Nephron (organoid): ENCODE measurements around the gene WFDC10A.

ENCODE experiments used
- H3K27ac Mint-ChIP-seq, 3 experiments: 2 replicates each; pipeline ENCODE4 v1.8.0; 2020; ENCODE audit warnings: mixed read lengths in 3 of 3, mild to moderate bottlenecking in 2 of 3, moderate library complexity in 1 of 3
- H3K27me3 Mint-ChIP-seq: 2 replicates; pipeline ENCODE4 v1.8.0; 2021; ENCODE audit warnings: low read depth, mild to moderate bottlenecking, moderate library complexity, mixed read lengths
- H3K36me3 Mint-ChIP-seq: 2 replicates; pipeline ENCODE4 v1.8.0; 2020; ENCODE audit warnings: low read depth, mixed read lengths
- H3K4me1 Mint-ChIP-seq: 2 replicates; pipeline ENCODE4 v1.8.0; 2020; ENCODE audit warnings: mixed read lengths
- H3K4me3 Mint-ChIP-seq, 3 experiments: 2 replicates each; pipeline ENCODE4 v1.8.0; 2020; ENCODE audit warnings: mild to moderate bottlenecking in 3 of 3, mixed read lengths in 3 of 3, moderate library complexity in 2 of 3
- H3K9me3 Mint-ChIP-seq: 2 replicates; pipeline ENCODE4 v1.8.0; 2020; ENCODE audit warnings: mixed read lengths
- TF ChIP-seq, protein P1 (sequence below), 3 experiments: fragments of 200-600 bp; sonication (generic); IDR thresholded peaks; one replicate each; pipeline ENCODE4 v1.5.0; 2021; ENCODE audit warnings: antibody characterized with exemption in 3 of 3; ENCODE audit not compliant: unreplicated experiment in 3 of 3

WFDC10A gene

DNA sequence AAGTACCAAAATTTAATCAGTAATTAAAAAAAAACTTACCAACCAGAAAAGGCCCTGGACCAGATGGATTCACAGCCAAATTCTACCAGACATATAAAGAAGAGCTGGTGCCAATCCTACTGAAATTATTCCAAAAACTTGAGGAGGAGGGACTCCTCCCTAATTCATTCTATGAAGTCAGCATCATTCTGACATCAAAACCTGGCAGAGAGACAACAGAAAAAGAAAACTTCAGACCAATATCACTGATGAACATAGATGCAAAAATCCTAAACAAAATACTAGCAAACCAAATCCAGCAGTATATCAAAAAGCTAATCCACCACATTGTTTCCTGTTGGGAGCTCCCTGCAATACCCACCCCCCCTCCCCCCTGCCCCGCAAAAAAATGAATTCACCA is 40.6 kb downstream of the WFDC10A start, which contains the start of gene WFDC11:
Gene WFDC11, minus strand, starts transcription at position 101 of the 400 bp plus-strand sequence. CDS start 19,639 bp downstream, outside the sequence.
- TF ChIP-seq, protein P1, sequence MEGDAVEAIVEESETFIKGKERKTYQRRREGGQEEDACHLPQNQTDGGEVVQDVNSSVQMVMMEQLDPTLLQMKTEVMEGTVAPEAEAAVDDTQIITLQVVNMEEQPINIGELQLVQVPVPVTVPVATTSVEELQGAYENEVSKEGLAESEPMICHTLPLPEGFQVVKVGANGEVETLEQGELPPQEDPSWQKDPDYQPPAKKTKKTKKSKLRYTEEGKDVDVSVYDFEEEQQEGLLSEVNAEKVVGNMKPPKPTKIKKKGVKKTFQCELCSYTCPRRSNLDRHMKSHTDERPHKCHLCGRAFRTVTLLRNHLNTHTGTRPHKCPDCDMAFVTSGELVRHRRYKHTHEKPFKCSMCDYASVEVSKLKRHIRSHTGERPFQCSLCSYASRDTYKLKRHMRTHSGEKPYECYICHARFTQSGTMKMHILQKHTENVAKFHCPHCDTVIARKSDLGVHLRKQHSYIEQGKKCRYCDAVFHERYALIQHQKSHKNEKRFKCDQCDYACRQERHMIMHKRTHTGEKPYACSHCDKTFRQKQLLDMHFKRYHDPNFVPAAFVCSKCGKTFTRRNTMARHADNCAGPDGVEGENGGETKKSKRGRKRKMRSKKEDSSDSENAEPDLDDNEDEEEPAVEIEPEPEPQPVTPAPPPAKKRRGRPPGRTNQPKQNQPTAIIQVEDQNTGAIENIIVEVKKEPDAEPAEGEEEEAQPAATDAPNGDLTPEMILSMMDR (IDR thresholded peaks at IDR 0.05; ENCODE audit: unreplicated experiment in 3 of 3) = no peak
- H3K4me1 Mint-ChIP-seq = no peaks in the 10 kb centered on the region
- H3K27ac Mint-ChIP-seq = no peak within 1 kb of the TSS
- peaks cover 8% of the 10 kb centered on the region for H3K9me3 Mint-ChIP-seq
- H3K27me3 Mint-ChIP-seq = no peaks in the 10 kb centered on the region
- H3K4me3 Mint-ChIP-seq = no peak within 1 kb of the TSS
- no peaks in the 10 kb centered on the region for H3K36me3 Mint-ChIP-seq

DNA sequence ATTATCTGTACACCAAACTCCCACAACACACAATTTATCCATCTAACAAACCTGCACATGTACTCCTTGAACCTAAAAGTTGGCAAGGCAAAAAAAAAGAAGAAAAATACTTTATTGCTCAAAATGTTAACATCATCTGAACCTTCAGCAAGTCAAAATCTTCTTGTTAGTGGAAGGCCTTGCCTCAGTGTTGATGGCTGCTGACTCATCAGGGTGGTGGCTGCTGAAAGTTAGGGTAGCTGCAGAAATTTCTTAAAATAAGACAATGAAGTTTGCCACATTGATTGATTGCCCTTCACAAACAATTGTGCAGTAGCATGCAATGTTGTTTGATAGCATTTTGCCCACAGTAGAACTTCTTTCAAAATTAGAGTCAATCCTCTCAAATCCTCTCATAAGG is 43.2 kb downstream of the WFDC10A start:
- TF ChIP-seq, protein P1 (IDR thresholded peaks at IDR 0.05; ENCODE audit: unreplicated experiment in 3 of 3) = no peak
- peaks cover 16% of the 10 kb centered on the region for H3K9me3 Mint-ChIP-seq
- no peaks in the 10 kb centered on the region for H3K36me3 Mint-ChIP-seq
- H3K27ac Mint-ChIP-seq = no peak overlapping the region
- no peaks in the 10 kb centered on the region for H3K27me3 Mint-ChIP-seq
- no peak overlapping the region for H3K4me3 Mint-ChIP-seq
- H3K4me1 Mint-ChIP-seq = no peaks in the 10 kb centered on the region

DNA sequence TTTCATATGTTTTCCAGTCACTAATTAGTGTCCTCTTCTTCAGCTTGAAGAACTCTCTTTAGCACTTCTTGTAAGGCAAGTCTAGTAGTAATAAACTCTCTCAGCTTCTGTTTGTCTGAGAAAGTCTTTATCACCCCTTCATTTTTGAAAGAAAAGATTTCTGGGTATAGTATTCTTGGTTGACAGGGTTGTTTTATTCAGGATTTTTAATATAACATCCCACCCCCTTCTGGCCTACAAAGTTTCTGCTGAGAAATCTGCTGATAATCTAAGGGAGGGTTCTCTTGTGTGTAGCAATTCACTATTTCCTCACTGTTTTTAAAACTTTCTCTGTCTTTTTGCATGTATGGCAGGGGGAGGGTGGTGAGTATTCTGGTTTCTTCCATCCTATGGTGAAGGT is 50.1 kb downstream of the WFDC10A start:
- Mint-ChIP-seq H3K36me3 (no peaks in the 10 kb centered on the region), H3K9me3 (peaks cover 23% of the 10 kb centered on the region), H3K27ac (no peak overlapping the region)

More for the DNA sequence above, 50.1 kb downstream of the WFDC10A start:
- H3K4me1 Mint-ChIP-seq = no peaks in the 10 kb centered on the region
- H3K27me3 Mint-ChIP-seq = peaks cover 7% of the 10 kb centered on the region
- no peak overlapping the region for H3K4me3 Mint-ChIP-seq
- TF ChIP-seq, protein P1 (IDR thresholded peaks at IDR 0.05; ENCODE audit: unreplicated experiment in 3 of 3) = no peak
